Liver (tissue), 9 donors: ENCODE measurements around the gene PLA2G7. TPM values are rescaled to one million over a fixed set of nuclear protein-coding genes. Genes with fewer than 3 reads are reported as not detected.
A peak's percentile ranks its signal among the peaks of the same experiment; 100 is the strongest.

ENCODE experiments used
- DNase-seq: peaks from one replicate; pipeline ENCODE4 v3.0.0-alpha.2; 2017; ENCODE audit warnings: low spot score
- H3K27ac ChIP-seq, 2 donors: one replicate each; pipeline ENCODE4 v1.7.0; 2013; ENCODE audit warnings: inconsistent platforms in 2 of 2, low read length in 2 of 2, control low read depth in 1 of 2, low read depth in 1 of 2, mild to moderate bottlenecking in 1 of 2
- H3K27me3 ChIP-seq, 4 donors: one replicate each; pipeline versions ENCODE4 v1.6.1 to v1.7.0; 2013; ENCODE audit warnings: low read length in 3 of 4, inconsistent platforms in 1 of 4, mild to moderate bottlenecking in 1 of 4, moderate library complexity in 1 of 4; ENCODE audit not compliant: control insufficient read depth in 4 of 4, insufficient read depth in 4 of 4
- H3K36me3 ChIP-seq, 4 donors: one replicate each; pipeline versions ENCODE4 v1.6.1 to v1.7.0; 2013; ENCODE audit warnings: low read length in 3 of 4, mild to moderate bottlenecking in 3 of 4, low read depth in 1 of 4, moderate library complexity in 1 of 4; ENCODE audit not compliant: control insufficient read depth in 4 of 4, insufficient read depth in 3 of 4
- H3K4me1 ChIP-seq, 4 donors: one replicate each; pipeline versions ENCODE4 v1.6.1 to v1.7.0; 2013; ENCODE audit warnings: low read length in 3 of 4, mild to moderate bottlenecking in 3 of 4, moderate library complexity in 1 of 4; ENCODE audit not compliant: control insufficient read depth in 4 of 4, insufficient read depth in 4 of 4
- H3K4me3 ChIP-seq, 3 donors: one replicate each; pipeline versions ENCODE4 v1.6.1 to v1.7.0; 2013; ENCODE audit warnings: low read length in 3 of 3, control low read depth in 1 of 3, low read depth in 1 of 3, mild to moderate bottlenecking in 1 of 3
- H3K9ac ChIP-seq, 2 donors: one replicate each; pipeline ENCODE4 v1.7.0; 2013; ENCODE audit warnings: low read length in 2 of 2, mild to moderate bottlenecking in 2 of 2, moderate library complexity in 2 of 2, control low read depth in 1 of 2, low read depth in 1 of 2
- H3K9me3 ChIP-seq, 4 donors: one replicate each; pipeline versions ENCODE4 v1.6.1 to v1.7.0; 2013; ENCODE audit warnings: low read length in 3 of 4; ENCODE audit not compliant: control insufficient read depth in 4 of 4
- EGR1 ChIP-seq, 2 donors: IDR thresholded peaks; 2 replicates each; pipeline ENCODE4 v1.6.1; 2016 to 2018; ENCODE audit warnings: antibody characterized with exemption in 2 of 2, low read depth in 2 of 2
- FOXA1 ChIP-seq: IDR thresholded peaks from 2 replicates; pipeline ENCODE4 v1.6.1; 2016; ENCODE audit warnings: antibody characterized with exemption
- FOXA2 ChIP-seq: IDR thresholded peaks from 2 replicates; pipeline ENCODE4 v1.6.1; 2016; ENCODE audit warnings: antibody characterized with exemption
- GABPA ChIP-seq, 2 donors: IDR thresholded peaks in 1 of 2; conservative IDR thresholded peaks in 1 of 2; 2 replicates each; pipeline ENCODE4 v1.6.1; 2016; ENCODE audit warnings: antibody characterized with exemption in 2 of 2, mild to moderate bottlenecking in 1 of 2, moderate library complexity in 1 of 2
- HNF4A ChIP-seq, 2 donors: conservative IDR thresholded peaks; 2 replicates each; pipeline ENCODE4 v1.6.1; 2016; ENCODE audit warnings: antibody characterized with exemption in 2 of 2, mild to moderate bottlenecking in 2 of 2
- HNF4G ChIP-seq: IDR thresholded peaks from 2 replicates; pipeline ENCODE4 v1.6.1; 2016; ENCODE audit warnings: antibody characterized with exemption
- JUND ChIP-seq, 2 donors: IDR thresholded peaks; 2 replicates each; pipeline ENCODE4 v1.6.1; 2016; ENCODE audit warnings: antibody characterized with exemption in 2 of 2
- NR2F2 ChIP-seq: IDR thresholded peaks from 2 replicates; pipeline ENCODE4 v1.6.1; 2016; ENCODE audit warnings: antibody characterized with exemption
- RAD21 ChIP-seq, 2 donors: IDR thresholded peaks; 2 replicates each; pipeline ENCODE4 v1.6.1; 2016; ENCODE audit warnings: antibody characterized with exemption in 2 of 2, mild to moderate bottlenecking in 2 of 2
- RXRA ChIP-seq, 2 donors: IDR thresholded peaks; 2 replicates each; pipeline ENCODE4 v1.6.1; 2017 to 2018; ENCODE audit warnings: antibody characterized with exemption in 2 of 2, mild to moderate bottlenecking in 1 of 2
- SP1 ChIP-seq: IDR thresholded peaks from 2 replicates; pipeline ENCODE4 v1.6.1; 2018; ENCODE audit warnings: antibody characterized with exemption, mild to moderate bottlenecking
- TAF1 ChIP-seq: conservative IDR thresholded peaks from 2 replicates; pipeline ENCODE4 v1.6.1; 2016; ENCODE audit warnings: antibody characterized with exemption, mild to moderate bottlenecking
- YY1 ChIP-seq: IDR thresholded peaks from 2 replicates; pipeline ENCODE4 v1.6.1; 2016; ENCODE audit warnings: antibody characterized with exemption, mild to moderate bottlenecking
- polyA plus RNA-seq, 2 donors: library from polyadenylated mRNA; stranded (reverse) in 1 of 2; unstranded in 1 of 2; fragments of 200-250 nt in 1 of 2; fragments of >200 nt in 1 of 2; fragmentation: Nextera tagmentation in 1 of 2; extraction: Ambion mirVana in 1 of 2; gene quantifications; one replicate each; pipeline versions ENCODE4 v1.2.1 to v1.2.3, GENCODE V29; 2013 to 2015
- total RNA-seq, 2 donors: library from RNA; depleted of rRNA; stranded (reverse); fragments of >200 nt; gene quantifications; one replicate each; pipeline ENCODE4 v1.2.3, GENCODE V29; 2014
- TF ChIP-seq, protein P1 (sequence below): IDR thresholded peaks from 2 replicates; pipeline ENCODE4 v1.6.1; 2016; ENCODE audit warnings: antibody characterized with exemption
- TF ChIP-seq, protein P2 (sequence below): IDR thresholded peaks from 2 replicates; pipeline ENCODE4 v1.6.1; 2016; ENCODE audit warnings: antibody characterized with exemption
- TF ChIP-seq, protein P3 (sequence below): IDR thresholded peaks from 2 replicates; pipeline ENCODE4 v1.6.1; 2016; ENCODE audit warnings: antibody characterized with exemption, mild to moderate bottlenecking
- TF ChIP-seq, protein P4 (sequence below): IDR thresholded peaks from 2 replicates; pipeline ENCODE4 v1.6.1; 2016; ENCODE audit warnings: antibody characterized with exemption
- TF ChIP-seq, protein P5 (sequence below): fragments of 150-350 bp; IDR thresholded peaks from 2 replicates; pipeline ENCODE4 v1.5.1; 2017; ENCODE audit warnings: improper control_type of control experiment, low read depth, low read length; ENCODE audit not compliant: missing input control
- donor health status: healthy.
- donor health status: healthy.
- donor health status: healthy.
- donor health status: healthy.
- donor health status: healthy.

The PLA2G7 gene
- total and polyA plus RNA-seq, 4 donors = 0.35 to 24.7 (median 1.3) TPM

DNA sequence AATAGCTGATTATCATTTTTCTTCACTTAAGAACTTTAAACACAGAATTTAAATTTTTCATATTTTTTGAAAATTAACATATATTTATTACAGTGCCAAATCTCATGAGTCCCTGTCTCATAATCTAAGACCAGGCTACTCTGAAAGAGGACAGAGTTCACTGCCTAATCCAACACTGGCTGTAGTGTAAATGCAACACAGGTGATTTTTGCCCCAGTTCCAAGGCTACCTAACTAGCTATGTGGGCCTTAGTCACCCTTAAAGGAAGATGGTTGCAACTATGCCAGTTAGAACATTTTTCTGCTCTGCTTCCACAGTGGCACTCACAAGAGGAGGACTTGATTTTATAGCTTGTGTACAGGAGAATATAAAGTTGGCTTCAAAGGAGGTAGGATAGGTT is 77.5 kb downstream of the PLA2G7 start:
- Histone ChIP-seq H3K27ac (no peak overlapping the region), H3K36me3 (no peaks in the 10 kb centered on the region), H3K4me1 (peaks cover 0 to 11% (median 8%) of the 10 kb centered on the region in 4 donors), H3K4me3 (no peak overlapping the region), H3K9ac (no peak overlapping the region), H3K27me3 (no peaks in the 10 kb centered on the region), H3K9me3 (no peaks in the 10 kb centered on the region)
- TF ChIP-seq HNF4G (peak; percentile 10), RXRA (IDR thresholded peaks at IDR 0.05) (peak; percentile 30 to 44), JUND (IDR thresholded peaks at IDR 0.05) (peak in 1 of 2 donors; percentile 59), FOXA1 (no peak), RAD21 (IDR thresholded peaks at IDR 0.05) (no peak), SP1 (peak; percentile 19), EGR1 (IDR thresholded peaks at IDR 0.05; ENCODE audit: low read depth in 2 of 2) (no peak), HNF4A (conservative IDR thresholded peaks at IDR 0.05) (peak; percentile 82 to 89), YY1 (no peak), TAF1 (no peak), FOXA2 (no peak), GABPA (IDR thresholded peaks at IDR 0.05 in 1 of 2, conservative IDR thresholded peaks at IDR 0.05 in 1 of 2) (no peak), NR2F2 (no peak)
- TF ChIP-seq, protein P1, sequence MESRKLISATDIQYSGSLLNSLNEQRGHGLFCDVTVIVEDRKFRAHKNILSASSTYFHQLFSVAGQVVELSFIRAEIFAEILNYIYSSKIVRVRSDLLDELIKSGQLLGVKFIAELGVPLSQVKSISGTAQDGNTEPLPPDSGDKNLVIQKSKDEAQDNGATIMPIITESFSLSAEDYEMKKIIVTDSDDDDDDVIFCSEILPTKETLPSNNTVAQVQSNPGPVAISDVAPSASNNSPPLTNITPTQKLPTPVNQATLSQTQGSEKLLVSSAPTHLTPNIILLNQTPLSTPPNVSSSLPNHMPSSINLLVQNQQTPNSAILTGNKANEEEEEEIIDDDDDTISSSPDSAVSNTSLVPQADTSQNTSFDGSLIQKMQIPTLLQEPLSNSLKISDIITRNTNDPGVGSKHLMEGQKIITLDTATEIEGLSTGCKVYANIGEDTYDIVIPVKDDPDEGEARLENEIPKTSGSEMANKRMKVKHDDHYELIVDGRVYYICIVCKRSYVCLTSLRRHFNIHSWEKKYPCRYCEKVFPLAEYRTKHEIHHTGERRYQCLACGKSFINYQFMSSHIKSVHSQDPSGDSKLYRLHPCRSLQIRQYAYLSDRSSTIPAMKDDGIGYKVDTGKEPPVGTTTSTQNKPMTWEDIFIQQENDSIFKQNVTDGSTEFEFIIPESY = no peak
- TF ChIP-seq, protein P2, sequence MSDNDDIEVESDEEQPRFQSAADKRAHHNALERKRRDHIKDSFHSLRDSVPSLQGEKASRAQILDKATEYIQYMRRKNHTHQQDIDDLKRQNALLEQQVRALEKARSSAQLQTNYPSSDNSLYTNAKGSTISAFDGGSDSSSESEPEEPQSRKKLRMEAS = no peak
- TF ChIP-seq, protein P3, sequence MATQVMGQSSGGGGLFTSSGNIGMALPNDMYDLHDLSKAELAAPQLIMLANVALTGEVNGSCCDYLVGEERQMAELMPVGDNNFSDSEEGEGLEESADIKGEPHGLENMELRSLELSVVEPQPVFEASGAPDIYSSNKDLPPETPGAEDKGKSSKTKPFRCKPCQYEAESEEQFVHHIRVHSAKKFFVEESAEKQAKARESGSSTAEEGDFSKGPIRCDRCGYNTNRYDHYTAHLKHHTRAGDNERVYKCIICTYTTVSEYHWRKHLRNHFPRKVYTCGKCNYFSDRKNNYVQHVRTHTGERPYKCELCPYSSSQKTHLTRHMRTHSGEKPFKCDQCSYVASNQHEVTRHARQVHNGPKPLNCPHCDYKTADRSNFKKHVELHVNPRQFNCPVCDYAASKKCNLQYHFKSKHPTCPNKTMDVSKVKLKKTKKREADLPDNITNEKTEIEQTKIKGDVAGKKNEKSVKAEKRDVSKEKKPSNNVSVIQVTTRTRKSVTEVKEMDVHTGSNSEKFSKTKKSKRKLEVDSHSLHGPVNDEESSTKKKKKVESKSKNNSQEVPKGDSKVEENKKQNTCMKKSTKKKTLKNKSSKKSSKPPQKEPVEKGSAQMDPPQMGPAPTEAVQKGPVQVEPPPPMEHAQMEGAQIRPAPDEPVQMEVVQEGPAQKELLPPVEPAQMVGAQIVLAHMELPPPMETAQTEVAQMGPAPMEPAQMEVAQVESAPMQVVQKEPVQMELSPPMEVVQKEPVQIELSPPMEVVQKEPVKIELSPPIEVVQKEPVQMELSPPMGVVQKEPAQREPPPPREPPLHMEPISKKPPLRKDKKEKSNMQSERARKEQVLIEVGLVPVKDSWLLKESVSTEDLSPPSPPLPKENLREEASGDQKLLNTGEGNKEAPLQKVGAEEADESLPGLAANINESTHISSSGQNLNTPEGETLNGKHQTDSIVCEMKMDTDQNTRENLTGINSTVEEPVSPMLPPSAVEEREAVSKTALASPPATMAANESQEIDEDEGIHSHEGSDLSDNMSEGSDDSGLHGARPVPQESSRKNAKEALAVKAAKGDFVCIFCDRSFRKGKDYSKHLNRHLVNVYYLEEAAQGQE = no peak
- TF ChIP-seq, protein P4, sequence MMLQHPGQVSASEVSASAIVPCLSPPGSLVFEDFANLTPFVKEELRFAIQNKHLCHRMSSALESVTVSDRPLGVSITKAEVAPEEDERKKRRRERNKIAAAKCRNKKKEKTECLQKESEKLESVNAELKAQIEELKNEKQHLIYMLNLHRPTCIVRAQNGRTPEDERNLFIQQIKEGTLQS = no peak
- TF ChIP-seq, protein P5, sequence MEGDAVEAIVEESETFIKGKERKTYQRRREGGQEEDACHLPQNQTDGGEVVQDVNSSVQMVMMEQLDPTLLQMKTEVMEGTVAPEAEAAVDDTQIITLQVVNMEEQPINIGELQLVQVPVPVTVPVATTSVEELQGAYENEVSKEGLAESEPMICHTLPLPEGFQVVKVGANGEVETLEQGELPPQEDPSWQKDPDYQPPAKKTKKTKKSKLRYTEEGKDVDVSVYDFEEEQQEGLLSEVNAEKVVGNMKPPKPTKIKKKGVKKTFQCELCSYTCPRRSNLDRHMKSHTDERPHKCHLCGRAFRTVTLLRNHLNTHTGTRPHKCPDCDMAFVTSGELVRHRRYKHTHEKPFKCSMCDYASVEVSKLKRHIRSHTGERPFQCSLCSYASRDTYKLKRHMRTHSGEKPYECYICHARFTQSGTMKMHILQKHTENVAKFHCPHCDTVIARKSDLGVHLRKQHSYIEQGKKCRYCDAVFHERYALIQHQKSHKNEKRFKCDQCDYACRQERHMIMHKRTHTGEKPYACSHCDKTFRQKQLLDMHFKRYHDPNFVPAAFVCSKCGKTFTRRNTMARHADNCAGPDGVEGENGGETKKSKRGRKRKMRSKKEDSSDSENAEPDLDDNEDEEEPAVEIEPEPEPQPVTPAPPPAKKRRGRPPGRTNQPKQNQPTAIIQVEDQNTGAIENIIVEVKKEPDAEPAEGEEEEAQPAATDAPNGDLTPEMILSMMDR = no peak
- DNase-seq = no peak
